SK-N-SH (cell line): ENCODE results near the gene LPGAT1. TPM values are rescaled to one million over a fixed set of nuclear protein-coding genes. Genes with fewer than 3 reads are reported as not detected.

ENCODE experiments used
- CTCF ChIA-PET: fragments of 300-600, 350-600 bp; formaldehyde crosslinking; extraction: SDS; loops from one replicate; lab custom pipeline; 2021; lab: Yijun Ruan, JAX
- POLR2A ChIA-PET: fragments of 350-600 bp; sonication (Branson Sonifier 250); formaldehyde crosslinking; extraction: SDS; loops from one replicate; lab custom pipeline; 2020; ENCODE audit warnings: antibody characterized with exemption, inconsistent platforms; lab: Yijun Ruan, JAX
- DNase-seq: peaks from one replicate; pipeline ENCODE4 v3.0.0; 2012
- H2AFZ ChIP-seq: fragments of 200-600 bp; sonication (generic); 2 replicates; pipeline ENCODE4 v1.8.1; 2016; ENCODE audit warnings: antibody characterized with exemption, mild to moderate bottlenecking, low read depth
- H3F3A ChIP-seq: fragments of 200-600 bp; sonication (generic); replicated peaks from 2 replicates; pipeline ENCODE3; 2016; ENCODE audit warnings: antibody characterized with exemption, mild to moderate bottlenecking; ENCODE audit not compliant: insufficient read depth
- H3K27ac ChIP-seq, 2 experiments: fragments of 200-500 bp in 1 of 2; fragments of 200-600 bp in 1 of 2; sonication (Bioruptor generic) in 1 of 2; sonication (generic), shearing (Covaris generic) in 1 of 2; 2 replicates each; pipeline versions ENCODE4 v1.5.1 to v1.6.1; 2014 to 2016; ENCODE audit warnings: low read depth in 2 of 2, inconsistent platforms in 1 of 2, low read length in 1 of 2, mild to moderate bottlenecking in 1 of 2, mixed read lengths in 1 of 2
- H3K27me3 ChIP-seq: fragments of 200-600 bp; sonication (generic), shearing (Covaris generic); 2 replicates; pipeline ENCODE4 v1.6.1; 2016; ENCODE audit warnings: mixed run types; ENCODE audit not compliant: insufficient read depth
- H3K36me3 ChIP-seq, 2 experiments: fragments of 200-500 bp in 1 of 2; fragments of 200-600 bp in 1 of 2; sonication (Bioruptor generic) in 1 of 2; sonication (generic) in 1 of 2; replicated peaks in 1 of 2; 2 replicates each; pipeline versions ENCODE3 to v1.5.1; 2014 to 2016; ENCODE audit warnings: low read length in 1 of 2, mild to moderate bottlenecking in 1 of 2; ENCODE audit not compliant: insufficient read depth in 2 of 2, control insufficient read depth in 1 of 2
- H3K4me1 ChIP-seq, 2 experiments: fragments of 200-500 bp in 1 of 2; fragments of 200-600 bp in 1 of 2; sonication (Bioruptor generic) in 1 of 2; sonication (generic), shearing (Covaris generic) in 1 of 2; 2 replicates each; pipeline versions ENCODE4 v1.5.1 to v1.6.1; 2014 to 2016; ENCODE audit warnings: low read depth in 1 of 2, low read length in 1 of 2, mixed run types in 1 of 2; ENCODE audit not compliant: insufficient read depth in 2 of 2, control insufficient read depth in 1 of 2
- H3K4me2 ChIP-seq: fragments of 200-600 bp; sonication (generic), shearing (Covaris generic); 2 replicates; pipeline ENCODE4 v1.6.1; 2017; ENCODE audit warnings: mixed run types
- H3K4me3 ChIP-seq, 2 experiments: fragments of 200-500 bp in 1 of 2; fragments of 200-600 bp in 1 of 2; sonication (Bioruptor generic) in 1 of 2; sonication (generic), shearing (Covaris generic) in 1 of 2; 2 replicates each; pipeline versions ENCODE4 v1.5.1 to v1.8.1; 2014 to 2016; ENCODE audit warnings: low read depth in 2 of 2, inconsistent platforms in 1 of 2, low read length in 1 of 2, mild to moderate bottlenecking in 1 of 2, mixed read lengths in 1 of 2, moderate library complexity in 1 of 2
- H3K79me2 ChIP-seq: fragments of 200-600 bp; sonication (generic); 2 replicates; pipeline ENCODE4 v1.8.1; 2017; ENCODE audit warnings: mild to moderate bottlenecking; ENCODE audit not compliant: insufficient read depth
- H3K9ac ChIP-seq: fragments of 200-600 bp; sonication (generic); 2 replicates; pipeline ENCODE4 v1.6.1; 2017; ENCODE audit warnings: mixed run types
- H3K9me2 ChIP-seq: fragments of 200-600 bp; sonication (generic); 2 replicates; pipeline ENCODE4 v1.6.1; 2017; ENCODE audit warnings: mixed run types
- H3K9me3 ChIP-seq: fragments of 200-600 bp; sonication (generic); 2 replicates; pipeline ENCODE4 v1.6.1; 2017; ENCODE audit warnings: mixed run types, mild to moderate bottlenecking, moderate library complexity
- H4K20me1 ChIP-seq: fragments of 200-600 bp; sonication (generic); 2 replicates; pipeline ENCODE4 v1.6.1; 2017; ENCODE audit warnings: mild to moderate bottlenecking, mixed run types; ENCODE audit not compliant: insufficient read depth
- ELF1 ChIP-seq: IDR thresholded peaks from 2 replicates; pipeline ENCODE4 v1.4.0; 2012
- FOSL2 ChIP-seq: IDR thresholded peaks from 2 replicates; pipeline ENCODE4 v1.4.0; 2012; ENCODE audit warnings: low read depth, mild to moderate bottlenecking, moderate library complexity, borderline replicate concordance
- MXI1 ChIP-seq: IDR thresholded peaks from 2 replicates; pipeline ENCODE4 v1.6.1; 2012; ENCODE audit warnings: mild to moderate bottlenecking, low read depth, low read length, improper control_type of control experiment
- NFIC ChIP-seq: IDR thresholded peaks from 2 replicates; pipeline ENCODE4 v1.4.0; 2012; ENCODE audit warnings: borderline replicate concordance
- RXRA ChIP-seq: IDR thresholded peaks from 2 replicates; pipeline ENCODE4 v1.4.0; 2012; ENCODE audit warnings: low read depth, mild to moderate bottlenecking, borderline replicate concordance
- TAF1 ChIP-seq: IDR thresholded peaks from 2 replicates; pipeline ENCODE4 v1.6.1; 2012; ENCODE audit warnings: low read depth, mild to moderate bottlenecking, low read length, moderate library complexity, borderline replicate concordance
- WGBS: methylation state at CpG from one replicate; pipeline ENCODE4 v1.1.6; 2017; ENCODE audit warnings: low lambda C conversion rate; 5-methylcytosine and 5-hydroxymethylcytosine counted together
- polyA plus RNA-seq, 3 experiments: library from polyadenylated mRNA; depleted of rRNA; stranded (reverse); fragments of >200 nt; gene quantifications; 2 replicates each; pipeline ENCODE4 v1.2.3, GENCODE V29; 2012
- TF ChIP-seq, protein P1 (sequence below): IDR thresholded peaks from 2 replicates; pipeline ENCODE4 v1.6.1; 2012; ENCODE audit warnings: mild to moderate bottlenecking, low read depth, low read length, moderate library complexity
- TF ChIP-seq, protein P2 (sequence below): IDR thresholded peaks from 2 replicates; pipeline ENCODE4 v1.4.0; 2012; ENCODE audit warnings: low read depth, borderline replicate concordance

LPGAT1 gene
- polyA plus RNA-seq, 1 of the 3 experiments (the other 2 are of a cell fraction) = 4.8 TPM

DNA sequence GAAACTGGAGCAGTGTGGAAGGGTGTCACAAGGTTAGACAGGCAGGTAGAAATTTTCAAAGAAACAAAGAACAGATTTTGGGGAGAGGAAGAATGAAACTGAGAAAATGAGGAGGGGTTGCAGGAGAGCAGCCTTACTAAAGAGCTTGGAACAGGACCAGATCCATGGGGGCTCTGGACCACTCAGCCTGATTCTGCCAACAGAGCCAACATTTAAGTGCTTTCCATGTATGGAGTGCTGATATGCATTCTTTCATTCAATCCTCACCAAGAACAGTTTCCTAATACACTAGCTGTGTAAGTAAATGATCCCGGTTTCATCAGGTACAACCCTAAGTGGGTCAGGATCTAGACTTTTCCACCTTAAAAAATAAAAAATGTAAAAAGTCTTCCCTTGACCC lies 16.2 kb downstream of the LPGAT1 start:
- Histone ChIP-seq H3K4me1 (no peaks in the 10 kb centered on the region; a peak in 1 of 4 replicates), H3K9me2 (no peaks in the 10 kb centered on the region), H3K9me3 (no peaks in the 10 kb centered on the region), H2AFZ (no peak overlapping the region), H3K4me3 (no peak overlapping the region), H3K79me2 (peaks cover 11% of the 10 kb centered on the region), H3K9ac (no peak overlapping the region)
- no peak for DNase-seq
- TF ChIP-seq, protein P1, sequence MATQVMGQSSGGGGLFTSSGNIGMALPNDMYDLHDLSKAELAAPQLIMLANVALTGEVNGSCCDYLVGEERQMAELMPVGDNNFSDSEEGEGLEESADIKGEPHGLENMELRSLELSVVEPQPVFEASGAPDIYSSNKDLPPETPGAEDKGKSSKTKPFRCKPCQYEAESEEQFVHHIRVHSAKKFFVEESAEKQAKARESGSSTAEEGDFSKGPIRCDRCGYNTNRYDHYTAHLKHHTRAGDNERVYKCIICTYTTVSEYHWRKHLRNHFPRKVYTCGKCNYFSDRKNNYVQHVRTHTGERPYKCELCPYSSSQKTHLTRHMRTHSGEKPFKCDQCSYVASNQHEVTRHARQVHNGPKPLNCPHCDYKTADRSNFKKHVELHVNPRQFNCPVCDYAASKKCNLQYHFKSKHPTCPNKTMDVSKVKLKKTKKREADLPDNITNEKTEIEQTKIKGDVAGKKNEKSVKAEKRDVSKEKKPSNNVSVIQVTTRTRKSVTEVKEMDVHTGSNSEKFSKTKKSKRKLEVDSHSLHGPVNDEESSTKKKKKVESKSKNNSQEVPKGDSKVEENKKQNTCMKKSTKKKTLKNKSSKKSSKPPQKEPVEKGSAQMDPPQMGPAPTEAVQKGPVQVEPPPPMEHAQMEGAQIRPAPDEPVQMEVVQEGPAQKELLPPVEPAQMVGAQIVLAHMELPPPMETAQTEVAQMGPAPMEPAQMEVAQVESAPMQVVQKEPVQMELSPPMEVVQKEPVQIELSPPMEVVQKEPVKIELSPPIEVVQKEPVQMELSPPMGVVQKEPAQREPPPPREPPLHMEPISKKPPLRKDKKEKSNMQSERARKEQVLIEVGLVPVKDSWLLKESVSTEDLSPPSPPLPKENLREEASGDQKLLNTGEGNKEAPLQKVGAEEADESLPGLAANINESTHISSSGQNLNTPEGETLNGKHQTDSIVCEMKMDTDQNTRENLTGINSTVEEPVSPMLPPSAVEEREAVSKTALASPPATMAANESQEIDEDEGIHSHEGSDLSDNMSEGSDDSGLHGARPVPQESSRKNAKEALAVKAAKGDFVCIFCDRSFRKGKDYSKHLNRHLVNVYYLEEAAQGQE = 0 out of 2 replicates have a peak, but pooled peaks have one; percentile 44
- TF ChIP-seq MXI1 = no peak
- TF ChIP-seq, all 33 proteins: peak for 1
- H3F3A ChIP-seq = no peaks in the 10 kb centered on the region
- POLR2A ChIA-PET = no interaction called here
- CTCF ChIA-PET = interaction anchor here (1.0 to 2.2 kb wide), 6 partner anchors 10 to 249 kb away, joined by 3 to 8 read pairs (median 3); no protein-coding TSS in a partner anchor
- H3K4me2 ChIP-seq = no peak overlapping the region
- no peaks in the 10 kb centered on the region for H4K20me1 ChIP-seq
- H3K27ac ChIP-seq = no peak overlapping the region
- H3K27me3 ChIP-seq = no peaks in the 10 kb centered on the region
- WGBS = 100% methylated on average over 1 of the region's 1 CpG
- peaks cover 16 to 21% of the 10 kb centered on the region in 2 experiments for H3K36me3 ChIP-seq

DNA sequence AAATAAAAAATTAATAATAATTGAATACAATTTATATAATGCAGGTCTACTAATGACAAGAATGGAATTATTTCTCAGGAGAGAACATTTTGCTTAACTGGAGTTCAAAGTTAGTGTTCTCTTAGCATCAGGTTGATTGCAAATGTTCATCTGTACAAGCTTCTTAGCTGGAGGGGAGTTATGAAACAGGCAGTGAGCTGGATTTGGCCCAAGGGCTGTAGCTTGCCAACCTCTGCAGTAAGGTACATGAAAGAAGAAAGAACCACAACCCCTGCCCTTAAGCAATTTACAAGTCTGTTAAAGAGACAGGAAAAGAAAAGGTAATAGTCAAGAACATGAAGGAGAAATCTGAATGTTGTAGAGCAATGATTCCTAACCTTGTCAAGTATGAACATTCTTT lies 17.0 kb downstream of the LPGAT1 start:
- Histone ChIP-seq H2AFZ (no peak overlapping the region), H3K9ac (no peak overlapping the region), H4K20me1 (no peaks in the 10 kb centered on the region), H3K4me1 (no peaks in the 10 kb centered on the region), H3K9me3 (no peaks in the 10 kb centered on the region), H3K27me3 (no peaks in the 10 kb centered on the region), H3K9me2 (no peaks in the 10 kb centered on the region), H3F3A (no peaks in the 10 kb centered on the region), H3K4me3 (no peak overlapping the region), H3K79me2 (peaks cover 11% of the 10 kb centered on the region), H3K4me2 (no peak overlapping the region), H3K27ac (no peak overlapping the region), H3K36me3 (peaks cover 14 to 16% of the 10 kb centered on the region in 2 experiments)
- no peak for TF ChIP-seq NFIC
- no peak for TF ChIP-seq FOSL2
- TF ChIP-seq, protein P2, sequence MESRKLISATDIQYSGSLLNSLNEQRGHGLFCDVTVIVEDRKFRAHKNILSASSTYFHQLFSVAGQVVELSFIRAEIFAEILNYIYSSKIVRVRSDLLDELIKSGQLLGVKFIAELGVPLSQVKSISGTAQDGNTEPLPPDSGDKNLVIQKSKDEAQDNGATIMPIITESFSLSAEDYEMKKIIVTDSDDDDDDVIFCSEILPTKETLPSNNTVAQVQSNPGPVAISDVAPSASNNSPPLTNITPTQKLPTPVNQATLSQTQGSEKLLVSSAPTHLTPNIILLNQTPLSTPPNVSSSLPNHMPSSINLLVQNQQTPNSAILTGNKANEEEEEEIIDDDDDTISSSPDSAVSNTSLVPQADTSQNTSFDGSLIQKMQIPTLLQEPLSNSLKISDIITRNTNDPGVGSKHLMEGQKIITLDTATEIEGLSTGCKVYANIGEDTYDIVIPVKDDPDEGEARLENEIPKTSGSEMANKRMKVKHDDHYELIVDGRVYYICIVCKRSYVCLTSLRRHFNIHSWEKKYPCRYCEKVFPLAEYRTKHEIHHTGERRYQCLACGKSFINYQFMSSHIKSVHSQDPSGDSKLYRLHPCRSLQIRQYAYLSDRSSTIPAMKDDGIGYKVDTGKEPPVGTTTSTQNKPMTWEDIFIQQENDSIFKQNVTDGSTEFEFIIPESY = no peak
- no peak for TF ChIP-seq ELF1
- no peak for TF ChIP-seq RXRA
- no peak for TF ChIP-seq TAF1
- TF ChIP-seq, protein P1 = no peak
- no peak for DNase-seq
- POLR2A ChIA-PET = no interaction called here
- CTCF ChIA-PET = interaction anchor here (1.0 to 2.2 kb wide), 7 partner anchors 13 to 250 kb away, joined by 3 to 8 read pairs (median 3); no protein-coding TSS in a partner anchor
